Measurements from ENCODE around the gene ZFP36L1. TPM values are rescaled to one million over a fixed set of nuclear protein-coding genes. Genes with fewer than 3 reads are reported as not detected.

Gene ZFP36L1
- total and polyA plus RNA-seq, 9 of the 15 experiments (the other 6 are each of a cell fraction or from before 2014, with no cell fraction given) = 1.3 to 26.6 (median 3.7) TPM

GRCh38 chr14:68816183-68816942, 23.5 kb upstream of the ZFP36L1 start (continued):
- TF ChIP-seq NONO (IDR thresholded peaks at IDR 0.05; ENCODE audit: low read depth in 2 of 2, low read length in 1 of 2) (peak; percentile 35 to 38; a peak in 2 of 4 replicates), FIP1L1 (IDR thresholded peaks at IDR 0.05; ENCODE audit: low read depth, low read length, poor library complexity, severe bottlenecking) (peak; percentile 56), TCF3 (CRISPR knock-in tag; IDR thresholded peaks at IDR 0.05) (no peak), CCNT2 (IDR thresholded peaks at IDR 0.05; ENCODE audit: borderline replicate concordance, extremely low read depth, insufficient read length, low read depth, low read length) (peak; percentile 57), IRF1 (CRISPR knock-in tag; IDR thresholded peaks at IDR 0.05; ENCODE audit: borderline replicate concordance) (no peak; the same call in 1 of the 2 replicates), MECOM (CRISPR knock-in tag; IDR thresholded peaks at IDR 0.05) (0 out of 2 replicates have a peak, but pooled peaks have one; percentile 29), NR2C1 (IDR thresholded peaks at IDR 0.05) (no peak), NR2C1 (tag; IDR thresholded peaks at IDR 0.05) (0 out of 2 replicates have a peak, but pooled peaks have one; percentile 21), RBM15 (IDR thresholded peaks at IDR 0.05; ENCODE audit: insufficient read depth, low read length) (no peak), RNF2 (IDR thresholded peaks at IDR 0.05) (peak; percentile 66; the same call in 1 of the 2 replicates), SUPT5H (IDR thresholded peaks at IDR 0.05) (no peak), TRIM25 (IDR thresholded peaks at IDR 0.05; ENCODE audit: borderline replicate concordance) (no peak), RCOR1 (IDR thresholded peaks at IDR 0.05; ENCODE audit: borderline replicate concordance in 1 of 2, low read depth in 2 of 2, low read length in 2 of 2) (0 out of 4 replicates have a peak, but pooled peaks of 1 of the 2 experiments have one; percentile 33), ZC3H4 (CRISPR knock-in tag; IDR thresholded peaks at IDR 0.05; ENCODE audit: borderline replicate concordance) (no peak), HSF4 (CRISPR knock-in tag; IDR thresholded peaks at IDR 0.05; ENCODE audit: borderline replicate concordance) (0 out of 2 replicates have a peak, but pooled peaks have one; percentile 65), MYC (IDR thresholded peaks at IDR 0.05; ENCODE audit: low read depth, low read length) (peak; percentile 62; the same call in 1 of the 2 replicates), MYC (CRISPR knock-in tag; IDR thresholded peaks at IDR 0.05; ENCODE audit: borderline replicate concordance, low read depth) (no peak), CC2D1A (IDR thresholded peaks at IDR 0.05) (0 out of 2 replicates have a peak, but pooled peaks have one; percentile 15)
- TF ChIP-seq, protein P1, sequence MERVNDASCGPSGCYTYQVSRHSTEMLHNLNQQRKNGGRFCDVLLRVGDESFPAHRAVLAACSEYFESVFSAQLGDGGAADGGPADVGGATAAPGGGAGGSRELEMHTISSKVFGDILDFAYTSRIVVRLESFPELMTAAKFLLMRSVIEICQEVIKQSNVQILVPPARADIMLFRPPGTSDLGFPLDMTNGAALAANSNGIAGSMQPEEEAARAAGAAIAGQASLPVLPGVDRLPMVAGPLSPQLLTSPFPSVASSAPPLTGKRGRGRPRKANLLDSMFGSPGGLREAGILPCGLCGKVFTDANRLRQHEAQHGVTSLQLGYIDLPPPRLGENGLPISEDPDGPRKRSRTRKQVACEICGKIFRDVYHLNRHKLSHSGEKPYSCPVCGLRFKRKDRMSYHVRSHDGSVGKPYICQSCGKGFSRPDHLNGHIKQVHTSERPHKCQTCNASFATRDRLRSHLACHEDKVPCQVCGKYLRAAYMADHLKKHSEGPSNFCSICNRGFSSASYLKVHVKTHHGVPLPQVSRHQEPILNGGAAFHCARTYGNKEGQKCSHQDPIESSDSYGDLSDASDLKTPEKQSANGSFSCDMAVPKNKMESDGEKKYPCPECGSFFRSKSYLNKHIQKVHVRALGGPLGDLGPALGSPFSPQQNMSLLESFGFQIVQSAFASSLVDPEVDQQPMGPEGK (CRISPR knock-in tag; IDR thresholded peaks at IDR 0.05; ENCODE audit: borderline replicate concordance) = no peak
- TF ChIP-seq, protein P2, sequence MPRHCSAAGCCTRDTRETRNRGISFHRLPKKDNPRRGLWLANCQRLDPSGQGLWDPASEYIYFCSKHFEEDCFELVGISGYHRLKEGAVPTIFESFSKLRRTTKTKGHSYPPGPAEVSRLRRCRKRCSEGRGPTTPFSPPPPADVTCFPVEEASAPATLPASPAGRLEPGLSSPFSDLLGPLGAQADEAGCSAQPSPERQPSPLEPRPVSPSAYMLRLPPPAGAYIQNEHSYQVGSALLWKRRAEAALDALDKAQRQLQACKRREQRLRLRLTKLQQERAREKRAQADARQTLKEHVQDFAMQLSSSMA (CRISPR knock-in tag; IDR thresholded peaks at IDR 0.05) = no peak
